Adrenal gland (tissue), 12 donors: ENCODE measurements around the gene ZNF358. TPM values are rescaled to one million over a fixed set of nuclear protein-coding genes. Genes with fewer than 3 reads are reported as not detected.

ENCODE experiments used
- DNase-seq, 7 donors: peaks; one replicate each; pipeline ENCODE4 v3.0.0-alpha.2; 2019 to 2020
- H3K27ac ChIP-seq, 5 donors: fragments of 200-600 bp; sonication (generic) in 4 of 5; 1 replicate in 3 of 5; 2 replicates in 2 of 5; pipeline versions ENCODE4 v1.5.1 to v1.8.0; 2016 to 2020; ENCODE audit warnings: mild to moderate bottlenecking in 1 of 5
- H3K27me3 ChIP-seq: fragments of 200-600 bp; 2 replicates; pipeline ENCODE4 v1.8.0; 2021
- H3K36me3 ChIP-seq, 2 donors: fragments of 200-600 bp; replicated peaks in 1 of 2; 1 replicate in 1 of 2; 2 replicates in 1 of 2; pipeline versions ENCODE4 v1.5.1 to v1.8.0; 2018 to 2022
- H3K4me1 ChIP-seq, 2 donors: fragments of 200-600 bp; replicated peaks in 1 of 2; 1 replicate in 1 of 2; 2 replicates in 1 of 2; pipeline versions ENCODE4 v1.5.1 to v1.8.0; 2018 to 2021
- H3K4me3 ChIP-seq, 4 donors: fragments of 200-600 bp; sonication (generic) in 3 of 4; one replicate each; pipeline ENCODE4 v1.5.1; 2016 to 2018
- H3K9me3 ChIP-seq, 3 donors: fragments of 200-600 bp; sonication (generic) in 1 of 3; replicated peaks in 1 of 3; 1 replicate in 2 of 3; 2 replicates in 1 of 3; pipeline versions ENCODE4 v1.5.1 to v1.8.0; 2016 to 2021
- CTCF ChIP-seq, 6 experiments: fragments of 450-650 bp in 4 of 6; fragments of 200-600 bp in 2 of 6; sonication (generic) in 1 of 6; IDR thresholded peaks; 1 replicate in 5 of 6; 2 replicates in 1 of 6; pipeline versions ENCODE4 v1.5.1 to v1.8.0; 2016 to 2021; ENCODE audit warnings: antibody characterized with exemption in 6 of 6, mild to moderate bottlenecking in 2 of 6, moderate library complexity in 1 of 6
- POLR2A ChIP-seq, 2 donors: fragments of 450-650 bp; IDR thresholded peaks; one replicate each; pipeline ENCODE4 v1.6.1; 2017; ENCODE audit warnings: antibody characterized with exemption in 2 of 2, mild to moderate bottlenecking in 2 of 2, moderate library complexity in 1 of 2
- WGBS, 4 donors: extraction: QIAGEN DNeasy Blood & Tissue Kit in 2 of 4; methylation state at CpG; one replicate each; pipeline versions ENCODE4 v1.1.5 to v1.1.7; 2013 to 2017; 5-methylcytosine and 5-hydroxymethylcytosine counted together
- intact Hi-C, 2 donors: fragments of 100-400 bp; cut with DNase I; formaldehyde crosslinking; loops; one replicate each; pipeline versions ENCODE4 v1.14.1 to v1.15.0; 2022 to 2023
- polyA plus RNA-seq, 3 donors: library from polyadenylated mRNA; stranded (reverse); fragments of 200-250 nt in 2 of 3; fragments of 350-450 nt in 1 of 3; fragmentation: Illumina TruSeq in 1 of 3; extraction: RNeasy Lipid Tissue Mini Kit (QIAGEN cat#74804) in 1 of 3; gene quantifications; one replicate each; pipeline ENCODE4 v1.2.3, GENCODE V29; 2013 to 2014
- total RNA-seq, 9 donors: library from RNA; depleted of rRNA in 4 of 9; stranded (reverse); fragments of >200 nt in 4 of 9; fragments of 120-200 nt in 1 of 9; fragmentation: NEBNext Ultra II Directional in 1 of 9; extraction: Animal tissue kit (Norgen Biotek cat#: 25700) in 1 of 9; gene quantifications; one replicate each; pipeline versions ENCODE4 v1.1.0 to v1.2.4, GENCODE V29; 2013 to 2023
- donor health status: healthy with polysubstance abuse.
- donor health status: Bipolar disorder and iron deficiency.
- donor health status: DM: yes; HTN: yes; CAD: no.
- donor health status: DM: no; HTN: no; CAD: no.
- donor health status: DM: no; HTN: no; CAD: no.
- donor health status: DM: yes; HTN: yes; CAD: no.

Gene ZNF358
- total and polyA plus RNA-seq, 12 donors = 12.8 to 197 (median 101) TPM

- H3K27me3 ChIP-seq = no peaks in the 10 kb centered on the region
- intact Hi-C loops = no loop called here
- 47 to 67% (median 50%) methylated on average over 3 to 4 of the region's 4 CpGs for WGBS, 4 donors
- H3K4me1 ChIP-seq = peaks cover 24 to 48% of the 10 kb centered on the region in 2 donors
- TF ChIP-seq POLR2A (IDR thresholded peaks at IDR 0.05) (no peak), CTCF (IDR thresholded peaks at IDR 0.05) (no peak)
- H3K27ac ChIP-seq = peak overlapping the region; percentile 64 to 91 (median 88)
- H3K9me3 ChIP-seq = no peaks in the 10 kb centered on the region
- H3K36me3 ChIP-seq = peaks cover 0 to 14% of the 10 kb centered on the region in 2 donors
- DNase-seq = no peak
- H3K4me3 ChIP-seq = peak overlapping the region in 2 of 4 donors; percentile 56 to 80
Measured at GRCh38 chr19:7516878-7517277, 975 bp downstream of the ZNF358 start.

DNA sequence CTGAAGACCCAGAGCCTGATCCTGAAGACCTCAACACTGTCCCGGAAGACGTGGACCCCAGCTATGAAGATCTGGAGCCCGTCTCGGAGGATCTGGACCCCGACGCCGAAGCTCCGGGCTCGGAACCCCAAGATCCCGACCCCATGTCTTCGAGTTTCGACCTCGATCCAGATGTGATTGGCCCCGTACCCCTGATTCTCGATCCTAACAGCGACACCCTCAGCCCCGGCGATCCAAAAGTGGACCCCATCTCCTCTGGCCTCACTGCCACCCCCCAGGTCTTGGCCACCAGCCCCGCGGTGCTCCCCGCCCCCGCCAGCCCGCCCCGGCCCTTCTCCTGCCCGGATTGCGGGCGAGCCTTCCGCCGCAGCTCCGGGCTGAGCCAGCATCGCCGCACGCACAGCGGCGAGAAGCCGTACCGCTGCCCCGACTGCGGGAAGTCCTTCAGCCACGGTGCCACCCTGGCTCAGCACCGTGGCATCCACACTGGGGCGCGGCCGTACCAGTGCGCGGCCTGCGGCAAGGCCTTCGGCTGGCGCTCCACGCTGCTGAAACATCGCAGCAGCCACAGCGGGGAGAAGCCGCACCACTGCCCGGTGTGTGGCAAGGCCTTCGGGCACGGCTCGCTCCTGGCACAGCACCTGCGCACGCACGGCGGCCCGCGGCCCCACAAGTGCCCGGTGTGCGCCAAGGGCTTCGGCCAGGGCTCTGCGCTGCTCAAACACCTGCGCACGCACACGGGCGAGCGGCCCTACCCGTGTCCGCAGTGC is 3.6 kb downstream of the ZNF358 start:
- H3K9me3 ChIP-seq = no peaks in the 10 kb centered on the region
- H3K27ac ChIP-seq = peak overlapping the region in 3 of 5 donors; percentile 68 to 85 (median 81)
- H3K27me3 ChIP-seq = no peaks in the 10 kb centered on the region
- peak in 1 of 7 donors; percentile 30 for DNase-seq
- H3K4me1 ChIP-seq = peaks cover 28 to 69% of the 10 kb centered on the region in 2 donors
- H3K4me3 ChIP-seq = no peak overlapping the region
- TF ChIP-seq CTCF (IDR thresholded peaks at IDR 0.05) = no peak
- no peak for TF ChIP-seq POLR2A (IDR thresholded peaks at IDR 0.05)
- H3K36me3 ChIP-seq = peaks cover 0 to 14% of the 10 kb centered on the region in 2 donors
- intact Hi-C loops = loop anchor here in 1 of 2 donors (10.0 kb wide), 1 partner anchor 125 kb away; no protein-coding TSS in a partner anchor
- 94 to 98% (median 97%) methylated on average over 22 to 74 of the region's 74 CpGs for WGBS, 4 donors

DNA sequence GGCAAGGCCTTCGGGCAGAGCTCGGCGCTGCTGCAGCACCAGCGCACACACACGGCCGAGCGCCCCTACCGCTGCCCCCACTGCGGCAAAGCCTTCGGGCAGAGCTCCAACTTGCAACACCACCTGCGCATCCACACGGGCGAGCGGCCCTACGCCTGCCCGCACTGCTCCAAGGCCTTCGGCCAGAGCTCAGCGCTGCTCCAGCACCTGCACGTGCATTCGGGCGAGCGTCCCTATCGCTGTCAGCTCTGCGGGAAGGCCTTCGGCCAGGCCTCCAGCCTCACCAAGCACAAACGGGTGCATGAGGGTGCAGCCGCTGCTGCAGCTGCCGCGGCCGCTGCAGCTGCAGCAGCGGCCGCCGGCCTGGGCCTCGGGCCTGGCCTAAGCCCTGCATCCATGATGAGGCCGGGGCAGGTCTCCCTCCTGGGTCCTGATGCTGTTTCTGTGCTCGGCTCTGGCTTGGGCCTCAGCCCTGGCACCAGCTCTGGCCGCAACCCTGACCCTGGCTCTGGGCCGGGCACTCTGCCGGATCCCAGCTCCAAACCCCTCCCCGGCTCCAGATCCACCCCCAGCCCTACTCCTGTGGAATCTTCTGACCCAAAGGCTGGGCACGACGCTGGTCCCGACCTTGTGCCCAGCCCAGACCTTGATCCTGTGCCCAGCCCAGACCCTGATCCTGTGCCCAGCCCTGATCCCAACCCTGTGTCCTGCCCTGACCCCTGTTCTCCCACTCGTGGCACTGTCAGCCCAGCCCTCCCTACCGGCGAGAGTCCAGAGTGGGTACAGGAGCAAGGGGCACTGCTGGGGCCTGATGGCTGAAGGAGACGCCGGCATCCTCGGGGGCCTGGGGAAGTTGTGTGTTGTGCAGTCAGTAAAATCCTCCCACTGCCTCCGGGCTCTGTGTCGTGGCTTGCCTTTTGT is 4.5 kb downstream of the ZNF358 start:
- peak; percentile 76 to 87 (median 82) for DNase-seq
- Histone ChIP-seq H3K4me1 (peaks cover 28 to 62% of the 10 kb centered on the region in 2 donors), H3K9me3 (no peaks in the 10 kb centered on the region), H3K4me3 (no peak overlapping the region), H3K36me3 (peaks cover 0 to 19% of the 10 kb centered on the region in 2 donors), H3K27ac (peak overlapping the region; percentile 63 to 91 (median 81)), H3K27me3 (no peaks in the 10 kb centered on the region)
- TF ChIP-seq CTCF (IDR thresholded peaks at IDR 0.05) (no peak), POLR2A (IDR thresholded peaks at IDR 0.05) (no peak)
- intact Hi-C loops = loop anchor here in 1 of 2 donors (10.0 kb wide), 1 partner anchor 126 kb away; no protein-coding TSS in a partner anchor
- 57 to 87% (median 73%) methylated on average over 18 to 51 of the region's 51 CpGs for WGBS, 4 donors
